ENCODE measurements around the gene YIPF5.

DNA sequence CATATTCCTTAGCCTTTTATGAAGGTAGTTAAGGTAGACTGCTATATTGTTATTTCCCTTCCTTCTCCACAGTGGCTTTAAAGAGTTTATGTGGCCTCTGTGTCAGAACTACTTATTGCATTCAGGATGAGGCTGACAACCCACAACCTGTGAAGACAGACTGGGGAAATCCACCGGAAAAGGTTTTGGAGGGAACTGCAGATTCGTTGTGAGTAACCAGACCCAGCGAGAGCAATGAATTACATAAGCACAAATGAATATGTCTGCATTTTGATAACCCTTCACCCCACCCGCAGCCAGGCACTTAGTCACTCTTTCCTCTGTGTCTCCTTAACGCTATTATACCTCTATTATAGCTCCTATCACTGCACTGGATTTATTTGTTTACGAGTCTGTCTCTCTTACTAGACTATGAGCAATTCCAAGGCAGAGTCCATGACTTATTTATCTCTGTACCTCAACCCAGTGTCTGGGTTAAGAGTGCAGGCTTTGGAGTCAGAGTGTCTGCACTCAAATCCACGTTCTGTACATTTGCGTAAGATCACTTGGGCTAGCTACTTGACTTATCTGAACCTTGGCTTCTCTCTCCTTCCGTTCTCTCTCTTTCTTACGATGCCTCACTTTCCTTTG lies 19.5 kb upstream of the YIPF5 start:
- TF ChIP-seq POLR2AphosphoS5 (IDR thresholded peaks at IDR 0.05; ENCODE audit: low read depth, low read length) (no peak), SRF (IDR thresholded peaks at IDR 0.05; ENCODE audit: low read depth) (no peak), EZH2 (IDR thresholded peaks at IDR 0.05) (no peak), FOSL1 (IDR thresholded peaks at IDR 0.05; ENCODE audit: low read depth) (no peak), ATF3 (IDR thresholded peaks at IDR 0.05) (no peak), ZFX (IDR thresholded peaks at IDR 0.05) (no peak), POLR2A (IDR thresholded peaks at IDR 0.05; ENCODE audit: borderline replicate concordance, extremely low read depth, insufficient read depth, insufficient read length) (no peak), REST (IDR thresholded peaks at IDR 0.05; ENCODE audit: low read depth) (no peak), JUND (IDR thresholded peaks at IDR 0.05) (no peak)
- TF ChIP-seq, protein P1, sequence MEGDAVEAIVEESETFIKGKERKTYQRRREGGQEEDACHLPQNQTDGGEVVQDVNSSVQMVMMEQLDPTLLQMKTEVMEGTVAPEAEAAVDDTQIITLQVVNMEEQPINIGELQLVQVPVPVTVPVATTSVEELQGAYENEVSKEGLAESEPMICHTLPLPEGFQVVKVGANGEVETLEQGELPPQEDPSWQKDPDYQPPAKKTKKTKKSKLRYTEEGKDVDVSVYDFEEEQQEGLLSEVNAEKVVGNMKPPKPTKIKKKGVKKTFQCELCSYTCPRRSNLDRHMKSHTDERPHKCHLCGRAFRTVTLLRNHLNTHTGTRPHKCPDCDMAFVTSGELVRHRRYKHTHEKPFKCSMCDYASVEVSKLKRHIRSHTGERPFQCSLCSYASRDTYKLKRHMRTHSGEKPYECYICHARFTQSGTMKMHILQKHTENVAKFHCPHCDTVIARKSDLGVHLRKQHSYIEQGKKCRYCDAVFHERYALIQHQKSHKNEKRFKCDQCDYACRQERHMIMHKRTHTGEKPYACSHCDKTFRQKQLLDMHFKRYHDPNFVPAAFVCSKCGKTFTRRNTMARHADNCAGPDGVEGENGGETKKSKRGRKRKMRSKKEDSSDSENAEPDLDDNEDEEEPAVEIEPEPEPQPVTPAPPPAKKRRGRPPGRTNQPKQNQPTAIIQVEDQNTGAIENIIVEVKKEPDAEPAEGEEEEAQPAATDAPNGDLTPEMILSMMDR (IDR thresholded peaks at IDR 0.05 in 2 of 3, conservative IDR thresholded peaks at IDR 0.05 in 1 of 3; ENCODE audit: borderline replicate concordance in 1 of 3, insufficient read depth in 1 of 3, low read depth in 2 of 3, low read length in 2 of 3), result no peak

Measured in HCT116 (cell line).